ENCODE data around the gene PREPL.
"Not testable (repeated sequence)": the region's sequence is repeated elsewhere in the genome, so short reads cannot be mapped to it uniquely, and the experiment has no call there.

GRCh38 chr2:44303766-44304165 lies 57.5 kb downstream of the PREPL start:
- not testable (repeated sequence) for TF ChIP-seq CTCF (IDR thresholded peaks at IDR 0.05); ZFX (IDR thresholded peaks at IDR 0.05; ENCODE audit: borderline replicate concordance)
